OCI-LY7 (cell line): ENCODE measurements around the gene COX14.

Source experiments
- EZH2phosphoT487 ChIP-seq: fragments of 200-600 bp; sonication (generic); IDR thresholded peaks from 2 replicates; pipeline ENCODE4 v1.6.1; 2018; ENCODE audit warnings: low read depth, borderline replicate concordance, mild to moderate bottlenecking, mixed run types, antibody characterized with exemption, low read length, moderate library complexity, mixed read lengths
- TF ChIP-seq, protein P1 (sequence below): fragments of 200-600 bp; sonication (generic); conservative IDR thresholded peaks from 2 replicates; pipeline ENCODE4 v1.5.1; 2014; ENCODE audit warnings: mild to moderate bottlenecking, antibody characterized with exemption, low read length, moderate library complexity, mixed read lengths

DNA sequence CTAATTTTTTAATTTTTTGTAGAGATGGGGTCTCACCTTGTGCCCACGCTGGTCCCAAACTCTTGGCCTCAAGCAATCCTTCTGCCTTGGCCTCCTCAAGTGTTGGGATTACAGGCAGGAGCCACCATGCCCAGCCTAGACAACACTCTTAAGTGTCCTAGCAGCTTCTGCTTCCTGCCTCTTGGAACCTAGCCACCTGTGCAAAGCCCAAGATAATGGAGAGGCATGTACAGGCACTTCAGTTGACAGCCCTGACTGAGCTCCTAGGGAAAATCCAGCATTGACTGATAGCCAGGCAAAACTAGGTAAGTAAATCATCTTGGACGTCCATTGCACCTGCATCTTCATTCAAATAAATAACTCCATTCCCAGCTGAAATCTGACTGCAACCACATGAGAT is 15.5 kb downstream of the COX14 start:
- no peak for TF ChIP-seq EZH2phosphoT487
- TF ChIP-seq, protein P1, sequence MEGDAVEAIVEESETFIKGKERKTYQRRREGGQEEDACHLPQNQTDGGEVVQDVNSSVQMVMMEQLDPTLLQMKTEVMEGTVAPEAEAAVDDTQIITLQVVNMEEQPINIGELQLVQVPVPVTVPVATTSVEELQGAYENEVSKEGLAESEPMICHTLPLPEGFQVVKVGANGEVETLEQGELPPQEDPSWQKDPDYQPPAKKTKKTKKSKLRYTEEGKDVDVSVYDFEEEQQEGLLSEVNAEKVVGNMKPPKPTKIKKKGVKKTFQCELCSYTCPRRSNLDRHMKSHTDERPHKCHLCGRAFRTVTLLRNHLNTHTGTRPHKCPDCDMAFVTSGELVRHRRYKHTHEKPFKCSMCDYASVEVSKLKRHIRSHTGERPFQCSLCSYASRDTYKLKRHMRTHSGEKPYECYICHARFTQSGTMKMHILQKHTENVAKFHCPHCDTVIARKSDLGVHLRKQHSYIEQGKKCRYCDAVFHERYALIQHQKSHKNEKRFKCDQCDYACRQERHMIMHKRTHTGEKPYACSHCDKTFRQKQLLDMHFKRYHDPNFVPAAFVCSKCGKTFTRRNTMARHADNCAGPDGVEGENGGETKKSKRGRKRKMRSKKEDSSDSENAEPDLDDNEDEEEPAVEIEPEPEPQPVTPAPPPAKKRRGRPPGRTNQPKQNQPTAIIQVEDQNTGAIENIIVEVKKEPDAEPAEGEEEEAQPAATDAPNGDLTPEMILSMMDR, result no peak
